Measurements from ENCODE around the gene NCSTN. TPM values are rescaled to one million over a fixed set of nuclear protein-coding genes. Genes with fewer than 3 reads are reported as not detected.

The NCSTN gene
- total and polyA plus RNA-seq, 10 of the 15 experiments (the other 5 are each of a cell fraction or from before 2014, with no cell fraction given): 33.3 to 88.2 (median 60.4) TPM

- Histone ChIP-seq H3K4me2 (ENCODE audit: control insufficient read depth, insufficient read depth) (no peak overlapping the region), H2AFZ (ENCODE audit: control insufficient read depth, low read depth, low read length) (no peak overlapping the region), H3K79me2 (ENCODE audit: control insufficient read depth, insufficient read depth, low read length) (no peaks in the 10 kb centered on the region), H3K36me3 (ENCODE audit: control insufficient read depth in 2 of 2, insufficient read depth in 2 of 2, low read length in 1 of 2) (no peaks in the 10 kb centered on the region), H3K4me3 (no peak overlapping the region), H3K4me1 (ENCODE audit: control insufficient read depth, insufficient read depth, low read length) (no peaks in the 10 kb centered on the region), H3K9me3 (replicated peaks; ENCODE audit: control insufficient read depth, insufficient read depth, low read length) (no peaks in the 10 kb centered on the region), H3K27ac (ENCODE audit: control insufficient read depth, insufficient read depth) (no peak overlapping the region), H3K9ac (ENCODE audit: control insufficient read depth, insufficient read depth, low read length) (no peak overlapping the region), H4K20me1 (ENCODE audit: control insufficient read depth, insufficient read depth) (no peaks in the 10 kb centered on the region), H3K27me3 (replicated peaks in 1 of 2; ENCODE audit: control insufficient read depth in 2 of 2, insufficient read depth in 2 of 2, low read length in 1 of 2) (no peaks in the 10 kb centered on the region)
- in situ Hi-C loops (cut with MboI): no loop called here
- BruUV-seq (replicated peaks): no TSS peak
- DNase-seq (ENCODE audit: low read depth, low spot score) (no peak), FAIRE-seq (no peak), ATAC-seq (no peak; the same call in 1 of the 3 replicates)
- CTCF ChIA-PET: interaction anchor here (0.7 to 1.6 kb wide), 6 partner anchors 9 to 176 kb away, joined by 3 to 14 read pairs (median 4); no protein-coding TSS in a partner anchor
- SMC1A ChIA-PET (ENCODE audit: uncharacterized antibody, unreplicated experiment): interaction anchor here (0.7 to 1.5 kb wide), 2 partner anchors 9 to 116 kb away, joined by 4 to 5 read pairs; no protein-coding TSS in a partner anchor
- RAD21 ChIA-PET (ENCODE audit: unreplicated experiment): interaction anchor here (1.4 kb wide), 1 partner anchor 9 kb away, joined by 5 read pairs; no protein-coding TSS in a partner anchor
- POLR2A ChIA-PET: interaction anchor here (0.5 kb wide), 1 partner anchor 44 kb away, joined by 3 read pairs; no protein-coding TSS in a partner anchor
- intact Hi-C loops (cut with micrococcal nuclease; ENCODE audit: unreplicated experiment): no loop called here
- WGBS (ENCODE audit: insufficient coverage, insufficient replicate concordance, low lambda C conversion rate, missing lambda C conversion rate): 36% methylated on average over 3 of the region's 4 CpGs
- TF ChIP-seq HDGF (IDR thresholded peaks at IDR 0.05): no peak
- TF ChIP-seq USF2 (IDR thresholded peaks at IDR 0.05; ENCODE audit: borderline replicate concordance, low read depth, low read length): no peak
- TF ChIP-seq EGR1 (IDR thresholded peaks at IDR 0.05; ENCODE audit: borderline replicate concordance in 1 of 2, low read depth in 2 of 2, low read length in 2 of 2): no peak
- no peak for TF ChIP-seq SIN3A (IDR thresholded peaks at IDR 0.05; ENCODE audit: low read depth, low read length)
- TF ChIP-seq HSF1 (IDR thresholded peaks at IDR 0.05; ENCODE audit: low read depth, low read length): no peak
- TF ChIP-seq ZBTB40 (IDR thresholded peaks at IDR 0.05; ENCODE audit: borderline replicate concordance): no peak
- no peak for TF ChIP-seq RAD21 (IDR thresholded peaks at IDR 0.05; ENCODE audit: insufficient read depth, low read depth, low read length)
- TF ChIP-seq KAT2A (conservative IDR thresholded peaks at IDR 0.05; ENCODE audit: control insufficient read depth, low read depth, low read length): no peak
- TF ChIP-seq SKIL (IDR thresholded peaks at IDR 0.05; ENCODE audit: low read depth, poor library complexity, severe bottlenecking): no peak
- TF ChIP-seq MAX (IDR thresholded peaks at IDR 0.05; ENCODE audit: low read depth, low read length): no peak
- TF ChIP-seq SP1 (IDR thresholded peaks at IDR 0.05; ENCODE audit: low read depth, low read length): no peak
- no peak for TF ChIP-seq ZSCAN29 (IDR thresholded peaks at IDR 0.05)
These were observed 25.0 kb downstream of the NCSTN start for GRCh38 chr1:160367934-160368923.

Measured in GM12878 (cell line).